Panc1 (cell line): ENCODE results near the gene KCNA3. TPM values are rescaled to one million over a fixed set of nuclear protein-coding genes. Genes with fewer than 3 reads are reported as not detected.

Experiments used
- ATAC-seq: fragments of 200-7000 bp; cut with Tn5 transposase; 2 replicates; pipeline ENCODE4 v1.9.1; 2020; ENCODE audit warnings: mild to moderate bottlenecking, moderate library complexity
- BruUV-seq: library from RNA; stranded (reverse); fragments of 400-500 nt; replicated peaks from 2 replicates; lab custom pipeline; 2021; lab: Mats Ljungman, UMichigan
- CTCF ChIA-PET: fragments of 300-600 bp; sonication (Branson Sonifier 250); formaldehyde crosslinking; loops from one replicate; lab custom pipeline; 2022; ENCODE audit warnings: antibody characterized with exemption; lab: Charles Lee
- POLR2A ChIA-PET: fragments of 300-600 bp; sonication (Branson Sonifier 250); formaldehyde crosslinking; loops from one replicate; lab custom pipeline; 2022; ENCODE audit warnings: antibody characterized with exemption; lab: Charles Lee
- DNase-seq: peaks from one replicate; pipeline ENCODE4 v3.0.0-alpha.2; 2010; ENCODE audit warnings: low read depth, low spot score
- H3K27ac ChIP-seq: 2 replicates; pipeline ENCODE4 v1.5.1; 2011; ENCODE audit warnings: mild to moderate bottlenecking, low read length, inconsistent platforms
- H3K27me3 ChIP-seq: fragments of 200-500 bp; sonication (Bioruptor generic); 2 replicates; pipeline ENCODE4 v1.6.0; 2014; ENCODE audit warnings: low read length, inconsistent platforms; ENCODE audit not compliant: control insufficient read depth, insufficient read depth
- H3K36me3 ChIP-seq: fragments of 200-500 bp; sonication (Bioruptor generic); 2 replicates; pipeline ENCODE4 v1.5.1; 2014; ENCODE audit warnings: inconsistent platforms, mild to moderate bottlenecking, low read length, moderate library complexity; ENCODE audit not compliant: control insufficient read depth, insufficient read depth
- H3K4me1 ChIP-seq: 2 replicates; pipeline ENCODE4 v1.5.1; 2011; ENCODE audit warnings: inconsistent platforms, mild to moderate bottlenecking, low read length, moderate library complexity; ENCODE audit not compliant: control insufficient read depth, insufficient read depth
- H3K4me3 ChIP-seq, 2 experiments: 2 replicates each; pipeline ENCODE4 v1.5.1; 2011 to 2012; ENCODE audit warnings: low read depth in 2 of 2, low read length in 2 of 2, mild to moderate bottlenecking in 2 of 2, inconsistent platforms in 1 of 2, moderate library complexity in 1 of 2
- H3K9me3 ChIP-seq: fragments of 200-500 bp; sonication (Bioruptor generic); 2 replicates; pipeline ENCODE4 v1.5.1; 2014; ENCODE audit warnings: low read depth, mild to moderate bottlenecking, inconsistent platforms, low read length, moderate library complexity; ENCODE audit not compliant: control insufficient read depth, insufficient read depth
- CTCF ChIP-seq: fragments of 450-650 bp; IDR thresholded peaks from 2 replicates; pipeline ENCODE4 v1.5.1; 2017; ENCODE audit warnings: mild to moderate bottlenecking
- POLR2AphosphoS5 ChIP-seq: IDR thresholded peaks from 2 replicates; pipeline ENCODE4 v1.6.1; 2012; ENCODE audit warnings: mild to moderate bottlenecking, low read depth, low read length, moderate library complexity
- SIN3A ChIP-seq: IDR thresholded peaks from 2 replicates; pipeline ENCODE4 v1.6.1; 2012; ENCODE audit warnings: low read depth, mild to moderate bottlenecking, low read length, moderate library complexity, borderline replicate concordance; ENCODE audit not compliant: insufficient read depth
- TCF7L2 ChIP-seq: IDR thresholded peaks from 2 replicates; pipeline ENCODE4 v1.6.1; 2011; ENCODE audit warnings: mild to moderate bottlenecking, low read depth, low read length, inconsistent platforms
- in situ Hi-C: cut with HindIII; loops from 2 replicates; pipeline ENCODE4 v1.10.0; 2016; ENCODE audit warnings: low sequenced_read_pairs, low pct_unique_long_range_greater_than_20kb
- intact Hi-C: fragments of 100-400 bp; cut with micrococcal nuclease; formaldehyde crosslinking; loops from one replicate; pipeline ENCODE4 v1.10.0; 2022; ENCODE audit not compliant: unreplicated experiment
- total RNA-seq: library from RNA; stranded (reverse); gene quantifications from one replicate; pipeline ENCODE4 v1.2.1, GENCODE V29; 2021; ENCODE audit not compliant: unreplicated experiment
- TF ChIP-seq, protein P1 (sequence below), 2 experiments: IDR thresholded peaks; 2 replicates each; pipeline ENCODE4 v1.6.1; 2011 to 2012; ENCODE audit warnings: low read depth in 2 of 2, control low read depth in 1 of 2, low read length in 1 of 2, mild to moderate bottlenecking in 1 of 2, moderate library complexity in 1 of 2; ENCODE audit not compliant: insufficient read depth in 1 of 2

Gene KCNA3
- total RNA-seq, 1 experiment from 2014 or later = not detected

DNA sequence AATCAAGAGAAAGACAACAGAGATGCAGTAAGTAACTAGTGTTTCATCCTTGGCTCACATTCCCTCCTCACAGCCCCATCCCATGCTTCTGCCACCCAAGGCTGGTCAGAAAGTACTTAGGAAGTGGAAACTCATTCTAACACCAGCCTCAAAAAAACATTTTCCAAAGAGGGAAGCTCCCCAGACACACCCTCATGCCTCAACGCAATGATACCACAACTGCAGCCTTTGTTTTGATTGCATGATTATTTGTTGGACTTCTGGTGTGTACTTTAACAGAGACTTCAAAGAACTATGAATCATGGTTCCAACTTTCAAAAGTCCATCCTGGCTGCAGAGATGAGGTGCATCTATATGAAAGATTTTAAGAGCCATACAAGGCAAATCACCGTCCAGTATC lies 45.2 kb upstream of the KCNA3 start:
- BruUV-seq = no TSS peak
- no peaks in the 10 kb centered on the region for H3K36me3 ChIP-seq
- H3K9me3 ChIP-seq = no peaks in the 10 kb centered on the region
- H3K27me3 ChIP-seq = no peaks in the 10 kb centered on the region
- POLR2A ChIA-PET = no interaction called here
- intact Hi-C loops = no loop called here
- H3K27ac ChIP-seq = no peak overlapping the region
- CTCF ChIA-PET = no interaction called here
- H3K4me1 ChIP-seq = no peaks in the 10 kb centered on the region
- no peak overlapping the region for H3K4me3 ChIP-seq
- in situ Hi-C loops = no loop called here
- no peak for ATAC-seq
- TF ChIP-seq CTCF (no peak), POLR2AphosphoS5 (no peak)
- TF ChIP-seq, protein P1, sequence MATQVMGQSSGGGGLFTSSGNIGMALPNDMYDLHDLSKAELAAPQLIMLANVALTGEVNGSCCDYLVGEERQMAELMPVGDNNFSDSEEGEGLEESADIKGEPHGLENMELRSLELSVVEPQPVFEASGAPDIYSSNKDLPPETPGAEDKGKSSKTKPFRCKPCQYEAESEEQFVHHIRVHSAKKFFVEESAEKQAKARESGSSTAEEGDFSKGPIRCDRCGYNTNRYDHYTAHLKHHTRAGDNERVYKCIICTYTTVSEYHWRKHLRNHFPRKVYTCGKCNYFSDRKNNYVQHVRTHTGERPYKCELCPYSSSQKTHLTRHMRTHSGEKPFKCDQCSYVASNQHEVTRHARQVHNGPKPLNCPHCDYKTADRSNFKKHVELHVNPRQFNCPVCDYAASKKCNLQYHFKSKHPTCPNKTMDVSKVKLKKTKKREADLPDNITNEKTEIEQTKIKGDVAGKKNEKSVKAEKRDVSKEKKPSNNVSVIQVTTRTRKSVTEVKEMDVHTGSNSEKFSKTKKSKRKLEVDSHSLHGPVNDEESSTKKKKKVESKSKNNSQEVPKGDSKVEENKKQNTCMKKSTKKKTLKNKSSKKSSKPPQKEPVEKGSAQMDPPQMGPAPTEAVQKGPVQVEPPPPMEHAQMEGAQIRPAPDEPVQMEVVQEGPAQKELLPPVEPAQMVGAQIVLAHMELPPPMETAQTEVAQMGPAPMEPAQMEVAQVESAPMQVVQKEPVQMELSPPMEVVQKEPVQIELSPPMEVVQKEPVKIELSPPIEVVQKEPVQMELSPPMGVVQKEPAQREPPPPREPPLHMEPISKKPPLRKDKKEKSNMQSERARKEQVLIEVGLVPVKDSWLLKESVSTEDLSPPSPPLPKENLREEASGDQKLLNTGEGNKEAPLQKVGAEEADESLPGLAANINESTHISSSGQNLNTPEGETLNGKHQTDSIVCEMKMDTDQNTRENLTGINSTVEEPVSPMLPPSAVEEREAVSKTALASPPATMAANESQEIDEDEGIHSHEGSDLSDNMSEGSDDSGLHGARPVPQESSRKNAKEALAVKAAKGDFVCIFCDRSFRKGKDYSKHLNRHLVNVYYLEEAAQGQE (IDR thresholded peaks at IDR 0.05; ENCODE audit: insufficient read depth in 1 of 2, low read depth in 2 of 2, low read length in 1 of 2) = no peak
- no peak for DNase-seq

DNA sequence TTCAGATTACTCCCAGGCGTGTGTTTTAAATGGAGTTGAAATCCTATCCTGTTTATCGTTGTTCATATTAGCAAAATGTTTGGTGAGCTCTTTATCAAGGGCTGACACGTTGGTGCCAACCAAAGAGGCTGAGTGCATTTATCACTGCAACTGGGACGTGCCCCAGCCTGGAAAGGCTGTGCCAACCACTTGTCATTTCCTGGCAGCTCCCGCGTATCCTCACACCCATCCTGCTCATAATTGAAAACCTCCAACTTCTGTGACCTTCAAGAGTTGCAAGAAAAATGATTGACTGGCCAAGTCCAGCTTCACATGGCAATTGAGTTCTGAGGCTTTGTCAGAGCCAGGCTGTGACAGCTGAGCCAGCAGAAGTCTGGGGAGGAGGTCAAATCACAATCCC lies 43.7 kb upstream of the KCNA3 start:
- ChIA-PET POLR2A (no interaction called here), CTCF (no interaction called here)
- Histone ChIP-seq H3K4me1 (no peaks in the 10 kb centered on the region), H3K27ac (no peak overlapping the region), H3K4me3 (no peak overlapping the region), H3K36me3 (no peaks in the 10 kb centered on the region), H3K27me3 (no peaks in the 10 kb centered on the region), H3K9me3 (no peaks in the 10 kb centered on the region)
- BruUV-seq = no TSS peak
- in situ Hi-C loops (no loop called here), intact Hi-C loops (no loop called here)
- TF ChIP-seq, protein P1 (IDR thresholded peaks at IDR 0.05; ENCODE audit: insufficient read depth in 1 of 2, low read depth in 2 of 2, low read length in 1 of 2) = no peak
- TF ChIP-seq POLR2AphosphoS5 (no peak), SIN3A (no peak), TCF7L2 (no peak), CTCF (no peak)
- DNase-seq (no peak), ATAC-seq (no peak)
